ENCODE results near the gene SOX12. TPM values are rescaled to one million over a fixed set of nuclear protein-coding genes. Genes with fewer than 3 reads are reported as not detected.

Gene SOX12
- total RNA-seq, 1 experiment from 2014 or later = 59.1 TPM

DNA sequence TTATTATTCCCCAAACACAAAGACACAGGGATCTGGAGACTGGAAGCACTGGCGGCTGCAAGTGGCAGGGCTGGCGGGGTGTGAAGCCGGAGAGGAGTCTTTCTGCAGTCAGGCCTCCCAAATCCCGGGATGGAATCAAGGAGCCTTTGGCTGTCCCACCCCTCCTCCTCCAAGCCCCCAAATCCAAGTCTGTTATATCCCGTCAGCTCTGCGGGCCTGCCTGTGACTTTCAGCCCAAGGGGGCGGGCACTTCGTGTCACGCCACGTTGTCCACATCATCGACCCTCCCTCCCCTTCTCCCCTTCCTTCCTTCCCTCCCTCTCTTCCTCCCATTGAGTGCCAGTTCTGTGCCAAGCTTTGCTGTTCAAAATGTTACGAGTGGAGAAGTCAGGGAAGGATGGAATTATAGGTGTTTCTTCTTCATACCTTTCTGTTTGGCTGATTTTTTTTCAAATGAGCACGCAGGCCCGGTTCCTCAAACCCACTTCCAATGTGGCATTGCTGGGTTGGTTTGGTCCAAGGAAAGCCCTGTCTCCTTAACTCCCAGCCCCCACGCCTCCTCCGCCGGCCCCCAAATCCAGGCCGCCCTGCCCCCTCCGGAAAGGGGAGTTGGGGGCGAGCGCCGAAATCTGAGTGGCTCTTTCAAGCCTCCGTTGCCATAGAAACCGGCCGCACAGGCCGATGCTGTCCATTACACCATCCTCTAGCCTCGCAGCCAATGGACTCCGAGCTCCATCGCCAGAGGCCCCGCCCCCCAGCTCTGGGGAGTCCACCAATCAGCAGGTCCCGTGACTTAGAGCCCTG is 15.3 kb upstream of the SOX12 start:
- Mint-ChIP-seq H3K27me3 (ENCODE audit: low read depth) (peaks cover 5% of the 10 kb centered on the region), H3K27ac (peak overlapping the region; percentile 100), H3K4me3 (peak overlapping the region; percentile 72), H3K4me1 (peaks cover 36% of the 10 kb centered on the region), H3K9me3 (no peaks in the 10 kb centered on the region), H3K36me3 (no peaks in the 10 kb centered on the region)
- CTCF ChIA-PET = interaction anchor here (0.5 to 5.3 kb wide), 8 partner anchors 11 to 47 kb away, joined by 3 to 39 read pairs (median 12); partner anchors contain the start of genes SOX12 and ZCCHC3
- DNase-seq (ENCODE audit: low spot score) (peak; percentile 99), ATAC-seq (peak; percentile 98)
- POLR2A ChIA-PET = interaction anchor here (0.6 to 2.6 kb wide), 8 partner anchors 10 to 70 kb away, joined by 3 to 47 read pairs (median 4); partner anchors contain the start of genes NRSN2, SOX12 and TRIB3
- TF ChIP-seq NFYB (CRISPR knock-in tag; conservative IDR thresholded peaks at IDR 0.05; ENCODE audit: low read depth) = peak; percentile 68
- TF ChIP-seq, protein P1, sequence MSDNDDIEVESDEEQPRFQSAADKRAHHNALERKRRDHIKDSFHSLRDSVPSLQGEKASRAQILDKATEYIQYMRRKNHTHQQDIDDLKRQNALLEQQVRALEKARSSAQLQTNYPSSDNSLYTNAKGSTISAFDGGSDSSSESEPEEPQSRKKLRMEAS (CRISPR knock-in tag; IDR thresholded peaks at IDR 0.05) = 0 out of 2 replicates have a peak, but pooled peaks have one; percentile 32
- no peak for TF ChIP-seq ZNF138 (CRISPR knock-in tag; conservative IDR thresholded peaks at IDR 0.05)
- TF ChIP-seq NFE2L1 (CRISPR knock-in tag; IDR thresholded peaks at IDR 0.05) = no peak
- TF ChIP-seq RELA (CRISPR knock-in tag; IDR thresholded peaks at IDR 0.05; ENCODE audit: borderline replicate concordance) = no peak
- TF ChIP-seq, protein P2, sequence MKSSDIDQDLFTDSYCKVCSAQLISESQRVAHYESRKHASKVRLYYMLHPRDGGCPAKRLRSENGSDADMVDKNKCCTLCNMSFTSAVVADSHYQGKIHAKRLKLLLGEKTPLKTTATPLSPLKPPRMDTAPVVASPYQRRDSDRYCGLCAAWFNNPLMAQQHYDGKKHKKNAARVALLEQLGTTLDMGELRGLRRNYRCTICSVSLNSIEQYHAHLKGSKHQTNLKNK (CRISPR knock-in tag; IDR thresholded peaks at IDR 0.05) = no peak
- TF ChIP-seq CREB1 (CRISPR knock-in tag; IDR thresholded peaks at IDR 0.05) = no peak
- TF ChIP-seq CBFB (CRISPR knock-in tag; IDR thresholded peaks at IDR 0.05; ENCODE audit: low read depth) = no peak
- no peak for TF ChIP-seq TEAD4 (CRISPR knock-in tag; IDR thresholded peaks at IDR 0.05)
- TF ChIP-seq, protein P3, sequence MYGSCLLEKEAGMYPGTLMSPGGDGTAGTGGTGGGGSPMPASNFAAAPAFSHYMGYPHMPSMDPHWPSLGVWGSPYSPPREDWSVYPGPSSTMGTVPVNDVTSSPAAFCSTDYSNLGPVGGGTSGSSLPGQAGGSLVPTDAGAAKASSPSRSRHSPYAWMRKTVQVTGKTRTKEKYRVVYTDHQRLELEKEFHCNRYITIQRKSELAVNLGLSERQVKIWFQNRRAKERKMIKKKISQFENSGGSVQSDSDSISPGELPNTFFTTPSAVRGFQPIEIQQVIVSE (CRISPR knock-in tag; IDR thresholded peaks at IDR 0.05; ENCODE audit: borderline replicate concordance) = no peak
- TF ChIP-seq GABPB1 (CRISPR knock-in tag; IDR thresholded peaks at IDR 0.05) = peak; percentile 38; the same call in 1 of the 2 replicates
- no peak for TF ChIP-seq SOX15 (CRISPR knock-in tag; IDR thresholded peaks at IDR 0.05)
- TF ChIP-seq NFATC4 (CRISPR knock-in tag; IDR thresholded peaks at IDR 0.05) = no peak
- peak; percentile 45; the same call in 1 of the 2 replicates for TF ChIP-seq TEAD1 (CRISPR knock-in tag; IDR thresholded peaks at IDR 0.05)
- no peak for TF ChIP-seq ZNF317 (CRISPR knock-in tag; IDR thresholded peaks at IDR 0.05; ENCODE audit: borderline replicate concordance, low read depth)
- TF ChIP-seq, protein P4, sequence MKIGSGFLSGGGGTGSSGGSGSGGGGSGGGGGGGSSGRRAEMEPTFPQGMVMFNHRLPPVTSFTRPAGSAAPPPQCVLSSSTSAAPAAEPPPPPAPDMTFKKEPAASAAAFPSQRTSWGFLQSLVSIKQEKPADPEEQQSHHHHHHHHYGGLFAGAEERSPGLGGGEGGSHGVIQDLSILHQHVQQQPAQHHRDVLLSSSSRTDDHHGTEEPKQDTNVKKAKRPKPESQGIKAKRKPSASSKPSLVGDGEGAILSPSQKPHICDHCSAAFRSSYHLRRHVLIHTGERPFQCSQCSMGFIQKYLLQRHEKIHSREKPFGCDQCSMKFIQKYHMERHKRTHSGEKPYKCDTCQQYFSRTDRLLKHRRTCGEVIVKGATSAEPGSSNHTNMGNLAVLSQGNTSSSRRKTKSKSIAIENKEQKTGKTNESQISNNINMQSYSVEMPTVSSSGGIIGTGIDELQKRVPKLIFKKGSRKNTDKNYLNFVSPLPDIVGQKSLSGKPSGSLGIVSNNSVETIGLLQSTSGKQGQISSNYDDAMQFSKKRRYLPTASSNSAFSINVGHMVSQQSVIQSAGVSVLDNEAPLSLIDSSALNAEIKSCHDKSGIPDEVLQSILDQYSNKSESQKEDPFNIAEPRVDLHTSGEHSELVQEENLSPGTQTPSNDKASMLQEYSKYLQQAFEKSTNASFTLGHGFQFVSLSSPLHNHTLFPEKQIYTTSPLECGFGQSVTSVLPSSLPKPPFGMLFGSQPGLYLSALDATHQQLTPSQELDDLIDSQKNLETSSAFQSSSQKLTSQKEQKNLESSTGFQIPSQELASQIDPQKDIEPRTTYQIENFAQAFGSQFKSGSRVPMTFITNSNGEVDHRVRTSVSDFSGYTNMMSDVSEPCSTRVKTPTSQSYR (CRISPR knock-in tag; IDR thresholded peaks at IDR 0.05) = peak; percentile 86; the same call in 1 of the 2 replicates
- peak; percentile 62 for TF ChIP-seq SP1 (CRISPR knock-in tag; conservative IDR thresholded peaks at IDR 0.05)
- TF ChIP-seq ZNF121 (CRISPR knock-in tag; IDR thresholded peaks at IDR 0.05) = no peak
- TF ChIP-seq, protein P5, sequence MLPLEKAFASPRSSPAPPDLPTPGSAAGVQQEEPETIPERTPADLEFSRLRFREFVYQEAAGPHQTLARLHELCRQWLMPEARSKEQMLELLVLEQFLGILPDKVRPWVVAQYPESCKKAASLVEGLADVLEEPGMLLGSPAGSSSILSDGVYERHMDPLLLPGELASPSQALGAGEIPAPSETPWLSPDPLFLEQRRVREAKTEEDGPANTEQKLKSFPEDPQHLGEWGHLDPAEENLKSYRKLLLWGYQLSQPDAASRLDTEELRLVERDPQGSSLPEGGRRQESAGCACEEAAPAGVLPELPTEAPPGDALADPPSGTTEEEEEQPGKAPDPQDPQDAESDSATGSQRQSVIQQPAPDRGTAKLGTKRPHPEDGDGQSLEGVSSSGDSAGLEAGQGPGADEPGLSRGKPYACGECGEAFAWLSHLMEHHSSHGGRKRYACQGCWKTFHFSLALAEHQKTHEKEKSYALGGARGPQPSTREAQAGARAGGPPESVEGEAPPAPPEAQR (CRISPR knock-in tag; IDR thresholded peaks at IDR 0.05) = no peak
- TF ChIP-seq TP53 (CRISPR knock-in tag; IDR thresholded peaks at IDR 0.05) = peak; percentile 60; the same call in 1 of the 2 replicates
- TF ChIP-seq, protein P6, sequence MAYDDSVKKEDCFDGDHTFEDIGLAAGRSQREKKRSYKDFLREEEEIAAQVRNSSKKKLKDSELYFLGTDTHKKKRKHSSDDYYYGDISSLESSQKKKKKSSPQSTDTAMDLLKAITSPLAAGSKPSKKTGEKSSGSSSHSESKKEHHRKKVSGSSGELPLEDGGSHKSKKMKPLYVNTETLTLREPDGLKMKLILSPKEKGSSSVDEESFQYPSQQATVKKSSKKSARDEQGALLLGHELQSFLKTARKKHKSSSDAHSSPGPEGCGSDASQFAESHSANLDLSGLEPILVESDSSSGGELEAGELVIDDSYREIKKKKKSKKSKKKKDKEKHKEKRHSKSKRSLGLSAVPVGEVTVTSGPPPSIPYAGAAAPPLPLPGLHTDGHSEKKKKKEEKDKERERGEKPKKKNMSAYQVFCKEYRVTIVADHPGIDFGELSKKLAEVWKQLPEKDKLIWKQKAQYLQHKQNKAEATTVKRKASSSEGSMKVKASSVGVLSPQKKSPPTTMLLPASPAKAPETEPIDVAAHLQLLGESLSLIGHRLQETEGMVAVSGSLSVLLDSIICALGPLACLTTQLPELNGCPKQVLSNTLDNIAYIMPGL (CRISPR knock-in tag; IDR thresholded peaks at IDR 0.05) = peak; percentile 26; the same call in 1 of the 2 replicates
- TF ChIP-seq RORB (CRISPR knock-in tag; IDR thresholded peaks at IDR 0.05) = no peak
- TF ChIP-seq HMGA2 (CRISPR knock-in tag; IDR thresholded peaks at IDR 0.05) = no peak
- TF ChIP-seq, protein P7, sequence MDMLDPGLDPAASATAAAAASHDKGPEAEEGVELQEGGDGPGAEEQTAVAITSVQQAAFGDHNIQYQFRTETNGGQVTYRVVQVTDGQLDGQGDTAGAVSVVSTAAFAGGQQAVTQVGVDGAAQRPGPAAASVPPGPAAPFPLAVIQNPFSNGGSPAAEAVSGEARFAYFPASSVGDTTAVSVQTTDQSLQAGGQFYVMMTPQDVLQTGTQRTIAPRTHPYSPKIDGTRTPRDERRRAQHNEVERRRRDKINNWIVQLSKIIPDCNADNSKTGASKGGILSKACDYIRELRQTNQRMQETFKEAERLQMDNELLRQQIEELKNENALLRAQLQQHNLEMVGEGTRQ (CRISPR knock-in tag; IDR thresholded peaks at IDR 0.05) = peak; percentile 65
- no peak for TF ChIP-seq NR2C2 (CRISPR knock-in tag; IDR thresholded peaks at IDR 0.05)
- TF ChIP-seq, protein P8, sequence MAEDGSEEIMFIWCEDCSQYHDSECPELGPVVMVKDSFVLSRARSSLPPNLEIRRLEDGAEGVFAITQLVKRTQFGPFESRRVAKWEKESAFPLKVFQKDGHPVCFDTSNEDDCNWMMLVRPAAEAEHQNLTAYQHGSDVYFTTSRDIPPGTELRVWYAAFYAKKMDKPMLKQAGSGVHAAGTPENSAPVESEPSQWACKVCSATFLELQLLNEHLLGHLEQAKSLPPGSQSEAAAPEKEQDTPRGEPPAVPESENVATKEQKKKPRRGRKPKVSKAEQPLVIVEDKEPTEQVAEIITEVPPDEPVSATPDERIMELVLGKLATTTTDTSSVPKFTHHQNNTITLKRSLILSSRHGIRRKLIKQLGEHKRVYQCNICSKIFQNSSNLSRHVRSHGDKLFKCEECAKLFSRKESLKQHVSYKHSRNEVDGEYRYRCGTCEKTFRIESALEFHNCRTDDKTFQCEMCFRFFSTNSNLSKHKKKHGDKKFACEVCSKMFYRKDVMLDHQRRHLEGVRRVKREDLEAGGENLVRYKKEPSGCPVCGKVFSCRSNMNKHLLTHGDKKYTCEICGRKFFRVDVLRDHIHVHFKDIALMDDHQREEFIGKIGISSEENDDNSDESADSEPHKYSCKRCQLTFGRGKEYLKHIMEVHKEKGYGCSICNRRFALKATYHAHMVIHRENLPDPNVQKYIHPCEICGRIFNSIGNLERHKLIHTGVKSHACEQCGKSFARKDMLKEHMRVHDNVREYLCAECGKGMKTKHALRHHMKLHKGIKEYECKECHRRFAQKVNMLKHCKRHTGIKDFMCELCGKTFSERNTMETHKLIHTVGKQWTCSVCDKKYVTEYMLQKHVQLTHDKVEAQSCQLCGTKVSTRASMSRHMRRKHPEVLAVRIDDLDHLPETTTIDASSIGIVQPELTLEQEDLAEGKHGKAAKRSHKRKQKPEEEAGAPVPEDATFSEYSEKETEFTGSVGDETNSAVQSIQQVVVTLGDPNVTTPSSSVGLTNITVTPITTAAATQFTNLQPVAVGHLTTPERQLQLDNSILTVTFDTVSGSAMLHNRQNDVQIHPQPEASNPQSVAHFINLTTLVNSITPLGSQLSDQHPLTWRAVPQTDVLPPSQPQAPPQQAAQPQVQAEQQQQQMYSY (CRISPR knock-in tag; IDR thresholded peaks at IDR 0.05) = peak; percentile 95

Data from WTC11 (cell line).